Ovary (tissue), 3 donors: Measurements from ENCODE around the gene INSIG1.

Experiments used
- POLR2A ChIP-seq: fragments of 450-650 bp; IDR thresholded peaks from one replicate; pipeline ENCODE4 v1.6.1; 2017; ENCODE audit warnings: antibody characterized with exemption, mild to moderate bottlenecking, moderate library complexity
- TF ChIP-seq, protein P1 (sequence below), 3 donors: fragments of 450-650 bp in 2 of 3; fragments of 200-600 bp in 1 of 3; IDR thresholded peaks; one replicate each; pipeline versions ENCODE4 v1.5.1 to v1.8.0; 2016 to 2022; ENCODE audit warnings: antibody characterized with exemption in 3 of 3, mild to moderate bottlenecking in 1 of 3
- donor health status: DM: no; HTN: no; CAD: no.

DNA sequence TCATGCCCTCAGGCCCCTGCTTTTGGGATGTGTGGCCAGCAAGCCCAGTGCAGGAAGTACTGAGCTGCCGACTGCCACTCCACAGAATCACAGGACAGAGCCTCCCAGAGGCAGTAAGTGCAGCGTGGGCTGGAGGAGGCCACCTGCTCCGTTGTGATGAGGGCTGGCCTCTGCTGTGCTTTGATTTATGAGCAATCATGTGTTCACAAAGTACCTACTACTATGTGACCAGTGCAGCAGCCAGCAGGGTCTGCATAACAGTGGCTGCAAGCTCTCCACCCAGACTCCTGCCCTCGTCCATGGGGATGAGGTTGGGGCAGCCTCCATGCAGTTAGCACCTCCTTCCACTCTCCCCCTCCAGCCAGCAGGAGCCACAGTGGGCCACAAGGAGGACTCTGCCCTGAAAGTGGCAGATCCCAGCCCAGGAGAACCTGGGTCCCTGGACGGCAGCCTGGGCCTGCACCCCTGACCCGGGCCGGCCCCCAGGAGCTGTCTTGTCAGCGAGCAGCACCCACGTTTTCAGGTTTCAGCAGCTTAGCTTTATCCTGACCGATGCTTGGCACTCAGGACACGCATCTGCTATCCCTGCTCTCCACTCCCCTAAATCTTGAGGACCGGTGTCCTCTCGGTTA lies 37.7 kb upstream of the INSIG1 start:
- TF ChIP-seq POLR2A = no peak
- TF ChIP-seq, protein P1, sequence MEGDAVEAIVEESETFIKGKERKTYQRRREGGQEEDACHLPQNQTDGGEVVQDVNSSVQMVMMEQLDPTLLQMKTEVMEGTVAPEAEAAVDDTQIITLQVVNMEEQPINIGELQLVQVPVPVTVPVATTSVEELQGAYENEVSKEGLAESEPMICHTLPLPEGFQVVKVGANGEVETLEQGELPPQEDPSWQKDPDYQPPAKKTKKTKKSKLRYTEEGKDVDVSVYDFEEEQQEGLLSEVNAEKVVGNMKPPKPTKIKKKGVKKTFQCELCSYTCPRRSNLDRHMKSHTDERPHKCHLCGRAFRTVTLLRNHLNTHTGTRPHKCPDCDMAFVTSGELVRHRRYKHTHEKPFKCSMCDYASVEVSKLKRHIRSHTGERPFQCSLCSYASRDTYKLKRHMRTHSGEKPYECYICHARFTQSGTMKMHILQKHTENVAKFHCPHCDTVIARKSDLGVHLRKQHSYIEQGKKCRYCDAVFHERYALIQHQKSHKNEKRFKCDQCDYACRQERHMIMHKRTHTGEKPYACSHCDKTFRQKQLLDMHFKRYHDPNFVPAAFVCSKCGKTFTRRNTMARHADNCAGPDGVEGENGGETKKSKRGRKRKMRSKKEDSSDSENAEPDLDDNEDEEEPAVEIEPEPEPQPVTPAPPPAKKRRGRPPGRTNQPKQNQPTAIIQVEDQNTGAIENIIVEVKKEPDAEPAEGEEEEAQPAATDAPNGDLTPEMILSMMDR (IDR thresholded peaks at IDR 0.05) = no peak
